ENCODE measurements around the gene TRNAU1AP. TPM values are rescaled to one million over a fixed set of nuclear protein-coding genes. Genes with fewer than 3 reads are reported as not detected.
"Not testable (repeated sequence)": the region's sequence is repeated elsewhere in the genome, so short reads cannot be mapped to it uniquely, and the experiment has no call there.

Gene TRNAU1AP
- total and polyA plus RNA-seq, 10 of the 15 experiments (the other 5 are each of a cell fraction or from before 2014, with no cell fraction given), result 24.3 to 67.0 (median 31.8) TPM

GRCh38 chr1:28521502-28522164 is 31.3 kb upstream of the TRNAU1AP start (continued):
- TF ChIP-seq ETV6 (conservative IDR thresholded peaks at IDR 0.05 in 1 of 2, IDR thresholded peaks at IDR 0.05 in 1 of 2; ENCODE audit: borderline replicate concordance in 1 of 2, low read depth in 1 of 2), result no peak
- TF ChIP-seq RB1 (IDR thresholded peaks at IDR 0.05; ENCODE audit: borderline replicate concordance), result no peak

GRCh38 chr1:28522537-28522936 is 30.3 kb upstream of the TRNAU1AP start:
- WGBS (ENCODE audit: insufficient coverage, insufficient replicate concordance, low lambda C conversion rate, missing lambda C conversion rate), result 87% methylated on average over 9 of the region's 9 CpGs
- ATAC-seq; FAIRE-seq; H2AFZ ChIP-seq (ENCODE audit: control insufficient read depth, low read depth, low read length); H3K27me3 ChIP-seq (replicated peaks in 1 of 2; ENCODE audit: control insufficient read depth in 2 of 2, insufficient read depth in 2 of 2, low read length in 1 of 2); H3K36me3 ChIP-seq (ENCODE audit: control insufficient read depth in 2 of 2, insufficient read depth in 2 of 2, low read length in 1 of 2); H3K9ac ChIP-seq (ENCODE audit: control insufficient read depth, insufficient read depth, low read length); H3K4me3 ChIP-seq; H3K27ac ChIP-seq (ENCODE audit: control insufficient read depth, insufficient read depth); BruUV-seq (replicated peaks); H4K20me1 ChIP-seq (ENCODE audit: control insufficient read depth, insufficient read depth); in situ Hi-C loops (cut with MboI); H3K4me2 ChIP-seq (ENCODE audit: control insufficient read depth, insufficient read depth); DNase-seq (ENCODE audit: low read depth, low spot score); H3K9me3 ChIP-seq (replicated peaks; ENCODE audit: control insufficient read depth, insufficient read depth, low read length); intact Hi-C loops (cut with micrococcal nuclease; ENCODE audit: unreplicated experiment): not testable (repeated sequence)
- POLR2A ChIA-PET, result interaction anchor here (0.5 to 1.4 kb wide), 3 partner anchors 33 to 686 kb away, joined by 3 to 4 read pairs (median 3); no protein-coding TSS in a partner anchor
- SMC1A ChIA-PET (ENCODE audit: uncharacterized antibody, unreplicated experiment), result interaction anchor here (1.3 to 8.4 kb wide), 2 partner anchors 80 to 105 kb away, joined by 3 to 57 read pairs; no protein-coding TSS in a partner anchor
- CTCF ChIA-PET, result interaction anchor here (0.9 to 8.0 kb wide), 4 partner anchors 30 to 355 kb away, joined by 3 to 49 read pairs (median 4); partner anchors contain the start of gene TRNAU1AP
- Histone ChIP-seq H3K4me1 (ENCODE audit: control insufficient read depth, insufficient read depth, low read length) (peaks cover 18% of the 10 kb centered on the region), H3K79me2 (ENCODE audit: control insufficient read depth, insufficient read depth, low read length) (peaks cover 58% of the 10 kb centered on the region)
- RAD21 ChIA-PET (ENCODE audit: unreplicated experiment), result interaction anchor here (1.4 to 1.9 kb wide), 2 partner anchors 79 to 80 kb away, joined by 3 to 6 read pairs; no protein-coding TSS in a partner anchor

DNA sequence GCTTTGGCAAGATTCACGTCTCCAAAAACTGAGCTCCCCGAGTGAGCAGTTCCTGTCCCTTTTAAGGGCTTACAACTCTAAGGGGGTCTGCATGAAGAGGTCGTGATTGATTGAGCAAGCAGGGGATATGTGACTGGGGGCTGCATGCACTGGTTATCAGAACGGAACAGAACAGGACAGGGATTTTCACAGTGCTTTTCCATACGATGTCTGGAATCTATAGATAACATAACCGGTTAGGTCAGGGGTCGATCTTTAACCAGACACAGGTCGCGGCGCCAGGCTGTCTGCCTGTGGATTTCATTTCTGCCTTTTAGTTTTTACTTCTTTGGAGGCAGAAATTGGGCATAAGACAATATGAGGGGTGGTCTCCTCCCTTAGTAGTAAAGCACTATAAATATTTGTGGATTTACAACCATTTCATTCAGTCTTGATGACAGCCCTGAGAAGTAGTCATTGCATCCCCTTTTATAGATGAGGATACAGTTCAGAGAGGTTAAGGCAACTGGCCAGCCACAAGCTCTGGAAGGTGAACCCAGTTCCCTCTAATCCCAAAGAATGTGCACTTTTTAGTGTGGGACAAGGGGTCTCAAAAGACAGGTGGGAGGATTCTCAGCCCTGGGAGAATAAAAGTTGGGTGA is 27.8 kb upstream of the TRNAU1AP start:
- BruUV-seq (replicated peaks); H3K27ac ChIP-seq (ENCODE audit: control insufficient read depth, insufficient read depth); H3K9ac ChIP-seq (ENCODE audit: control insufficient read depth, insufficient read depth, low read length); H3K4me2 ChIP-seq (ENCODE audit: control insufficient read depth, insufficient read depth); FAIRE-seq; H3K4me3 ChIP-seq; RAD21 ChIA-PET (ENCODE audit: unreplicated experiment); H3K9me3 ChIP-seq (replicated peaks; ENCODE audit: control insufficient read depth, insufficient read depth, low read length); in situ Hi-C loops (cut with MboI); ATAC-seq; H2AFZ ChIP-seq (ENCODE audit: control insufficient read depth, low read depth, low read length); H3K27me3 ChIP-seq (replicated peaks in 1 of 2; ENCODE audit: control insufficient read depth in 2 of 2, insufficient read depth in 2 of 2, low read length in 1 of 2); intact Hi-C loops (cut with micrococcal nuclease; ENCODE audit: unreplicated experiment); H3K36me3 ChIP-seq (ENCODE audit: control insufficient read depth in 2 of 2, insufficient read depth in 2 of 2, low read length in 1 of 2); DNase-seq (ENCODE audit: low read depth, low spot score); H4K20me1 ChIP-seq (ENCODE audit: control insufficient read depth, insufficient read depth); H3K4me1 ChIP-seq (ENCODE audit: control insufficient read depth, insufficient read depth, low read length): not testable (repeated sequence)
- ChIA-PET SMC1A (ENCODE audit: uncharacterized antibody, unreplicated experiment) (interaction anchor here (0.8 to 2.2 kb wide), 4 partner anchors 21 to 119 kb away, joined by 3 to 5 read pairs (median 3); no protein-coding TSS in a partner anchor), CTCF (interaction anchor here (0.9 to 1.4 kb wide), 2 partner anchors 55 to 164 kb away, joined by 3 to 4 read pairs; no protein-coding TSS in a partner anchor), POLR2A (interaction anchor here (0.6 to 1.2 kb wide), 3 partner anchors 28 to 118 kb away, joined by 3 to 4 read pairs (median 4); partner anchors contain the start of gene TRNAU1AP)
- peaks cover 42% of the 10 kb centered on the region for H3K79me2 ChIP-seq (ENCODE audit: control insufficient read depth, insufficient read depth, low read length)
- WGBS (ENCODE audit: insufficient coverage, insufficient replicate concordance, low lambda C conversion rate, missing lambda C conversion rate), result 96% methylated on average over 10 of the region's 10 CpGs

All from GM12878 (cell line).